ENCODE measurements around the gene ZFPM1. TPM values are rescaled to one million over a fixed set of nuclear protein-coding genes. Genes with fewer than 3 reads are reported as not detected.

The ZFPM1 gene
- total and polyA plus RNA-seq, 5 donors = 7.7 to 11.4 (median 8.2) TPM

- H3K9me3 ChIP-seq (ENCODE audit: control insufficient read depth, low read length) = no peaks in the 10 kb centered on the region
- intact Hi-C loops (cut with DNase I) = loop anchor here (2.0 to 10.0 kb wide), 4 partner anchors 84 to 458 kb away; no protein-coding TSS in a partner anchor
- ATAC-seq (peak in 1 of 2 donors; percentile 2), DNase-seq (no peak)
- H3K27ac ChIP-seq (ENCODE audit: low read length) = no peak overlapping the region
- no peaks in the 10 kb centered on the region for H3K27me3 ChIP-seq (ENCODE audit: control insufficient read depth, insufficient read depth)
- no peaks in the 10 kb centered on the region for H3K4me1 ChIP-seq (ENCODE audit: control insufficient read depth, insufficient read depth, low read length)
- H3K4me3 ChIP-seq (ENCODE audit: low read length) = no peak overlapping the region
- WGBS = 69% methylated on average over 9 of the region's 9 CpGs
Observed at GRCh38 chr16:88442383-88442726, 10.7 kb upstream of the ZFPM1 start.

- DNase-seq (peak; percentile 76 to 90 (median 90)), ATAC-seq (peak; percentile 78 to 83)
- Histone ChIP-seq H3K4me1 (ENCODE audit: control insufficient read depth, insufficient read depth, low read length) (no peaks in the 10 kb centered on the region), H3K4me3 (ENCODE audit: low read length) (no peak overlapping the region), H3K27ac (ENCODE audit: low read length) (no peak overlapping the region), H3K27me3 (ENCODE audit: control insufficient read depth, insufficient read depth) (no peaks in the 10 kb centered on the region), H3K9me3 (ENCODE audit: control insufficient read depth, low read length) (no peaks in the 10 kb centered on the region)
- intact Hi-C loops (cut with DNase I) = loop anchor here (2.0 to 10.0 kb wide), 4 partner anchors 84 to 458 kb away; no protein-coding TSS in a partner anchor
- WGBS = 27% methylated on average over 40 of the region's 40 CpGs
Observed at GRCh38 chr16:88442727-88443576, 10.1 kb upstream of the ZFPM1 start.

GRCh38 chr16:88444826-88445582 is 8.1 kb upstream of the ZFPM1 start:
- Histone ChIP-seq H3K4me3 (ENCODE audit: low read length) (no peak overlapping the region), H3K27ac (ENCODE audit: low read length) (no peak overlapping the region), H3K4me1 (ENCODE audit: control insufficient read depth, insufficient read depth, low read length) (no peaks in the 10 kb centered on the region), H3K27me3 (ENCODE audit: control insufficient read depth, insufficient read depth) (no peaks in the 10 kb centered on the region), H3K9me3 (ENCODE audit: control insufficient read depth, low read length) (no peaks in the 10 kb centered on the region)
- intact Hi-C loops (cut with DNase I) = loop anchor here in 3 of 4 donors (2.0 to 10.0 kb wide), 3 partner anchors 82 to 460 kb away; no protein-coding TSS in a partner anchor
- DNase-seq (no peak), ATAC-seq (no peak)
- 58% methylated on average over 32 of the region's 32 CpGs for whole genome bisulfite sequencing

GRCh38 chr16:88445583-88445960 is 7.5 kb upstream of the ZFPM1 start:
- Histone ChIP-seq H3K4me1 (ENCODE audit: control insufficient read depth, insufficient read depth, low read length) (no peaks in the 10 kb centered on the region), H3K27ac (ENCODE audit: low read length) (no peak overlapping the region), H3K4me3 (ENCODE audit: low read length) (no peak overlapping the region), H3K27me3 (ENCODE audit: control insufficient read depth, insufficient read depth) (no peaks in the 10 kb centered on the region), H3K9me3 (ENCODE audit: control insufficient read depth, low read length) (no peaks in the 10 kb centered on the region)
- DNase-seq (no peak), ATAC-seq (no peak)
- WGBS = 65% methylated on average over 25 of the region's 25 CpGs
- intact Hi-C loops (cut with DNase I) = loop anchor here in 2 of 4 donors (2.0 to 10.0 kb wide), 2 partner anchors 115 to 461 kb away; no protein-coding TSS in a partner anchor

DNA sequence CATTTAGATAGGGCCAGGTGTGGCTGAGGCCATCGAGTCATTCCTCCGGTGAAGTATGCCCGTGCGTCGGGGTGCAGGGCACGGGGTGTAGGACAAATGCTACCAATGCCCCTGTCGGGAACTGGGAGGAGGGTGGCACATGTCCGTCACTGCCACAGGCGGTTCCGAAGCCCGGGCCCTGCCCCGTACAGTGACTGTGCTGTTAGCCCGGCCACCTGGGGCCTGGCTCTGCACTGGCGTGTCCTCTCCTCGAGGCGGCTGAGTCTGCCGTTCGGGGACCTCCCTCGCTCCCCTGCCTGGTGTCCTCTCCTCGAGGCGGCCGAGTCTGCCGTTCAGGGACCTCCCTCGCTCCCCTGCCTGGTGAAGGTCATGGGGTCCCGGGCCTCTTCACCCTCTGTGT is 7.0 kb upstream of the ZFPM1 start:
- 83% methylated on average over 25 of the region's 25 CpGs for WGBS
- no peak overlapping the region for H3K27ac ChIP-seq (ENCODE audit: low read length)
- intact Hi-C loops (cut with DNase I) = loop anchor here in 1 of 4 donors (10.0 kb wide), 1 partner anchor 461 kb away; no protein-coding TSS in a partner anchor
- H3K4me1 ChIP-seq (ENCODE audit: control insufficient read depth, insufficient read depth, low read length) = no peaks in the 10 kb centered on the region
- no peaks in the 10 kb centered on the region for H3K9me3 ChIP-seq (ENCODE audit: control insufficient read depth, low read length)
- H3K27me3 ChIP-seq (ENCODE audit: control insufficient read depth, insufficient read depth) = no peaks in the 10 kb centered on the region
- no peak overlapping the region for H3K4me3 ChIP-seq (ENCODE audit: low read length)
- ATAC-seq (no peak), DNase-seq (no peak)

- DNase-seq = no peak
- no peaks in the 10 kb centered on the region for H3K4me1 ChIP-seq (ENCODE audit: control insufficient read depth, insufficient read depth, low read length)
- intact Hi-C loops (cut with DNase I) = loop anchor here in 1 of 4 donors (10.0 kb wide), 1 partner anchor 462 kb away; no protein-coding TSS in a partner anchor
- H3K27me3 ChIP-seq (ENCODE audit: control insufficient read depth, insufficient read depth) = no peaks in the 10 kb centered on the region
- H3K9me3 ChIP-seq (ENCODE audit: control insufficient read depth, low read length) = no peaks in the 10 kb centered on the region
- H3K4me3 ChIP-seq (ENCODE audit: low read length) = no peak overlapping the region
- no peak for ATAC-seq
- 90% methylated on average over 26 of the region's 26 CpGs for WGBS
- H3K27ac ChIP-seq (ENCODE audit: low read length) = no peak overlapping the region
Observed at GRCh38 chr16:88446736-88447135, 6.3 kb upstream of the ZFPM1 start.

DNA sequence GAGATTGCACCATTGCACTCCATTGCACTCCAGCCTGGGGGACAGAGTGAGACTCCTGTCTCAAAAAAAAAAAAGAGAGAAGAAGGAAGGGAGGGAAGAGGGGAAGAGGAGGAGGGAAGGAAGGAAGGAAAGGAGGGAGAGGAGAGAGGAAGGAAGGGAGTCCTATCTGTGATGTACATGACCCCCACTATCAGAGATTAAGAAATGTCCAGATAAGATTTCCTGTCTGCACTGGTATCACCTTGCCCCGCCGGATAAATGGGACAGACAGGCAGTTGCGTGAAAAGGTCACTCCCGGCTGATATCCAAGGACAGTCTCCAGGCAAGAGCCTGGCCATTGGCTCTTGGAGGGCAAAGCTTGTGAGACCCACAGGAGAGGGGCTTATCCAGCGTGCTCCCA is 5.2 kb upstream of the ZFPM1 start:
- no peaks in the 10 kb centered on the region for H3K9me3 ChIP-seq (ENCODE audit: control insufficient read depth, low read length)
- H3K27me3 ChIP-seq (ENCODE audit: control insufficient read depth, insufficient read depth) = no peaks in the 10 kb centered on the region
- H3K27ac ChIP-seq (ENCODE audit: low read length) = no peak overlapping the region
- no peak overlapping the region for H3K4me3 ChIP-seq (ENCODE audit: low read length)
- no peak for ATAC-seq
- intact Hi-C loops (cut with DNase I) = loop anchor here in 1 of 4 donors (10.0 kb wide), 1 partner anchor 463 kb away; no protein-coding TSS in a partner anchor
- 36% methylated on average over 5 of the region's 5 CpGs for WGBS
- no peak for DNase-seq
- no peaks in the 10 kb centered on the region for H3K4me1 ChIP-seq (ENCODE audit: control insufficient read depth, insufficient read depth, low read length)

DNA sequence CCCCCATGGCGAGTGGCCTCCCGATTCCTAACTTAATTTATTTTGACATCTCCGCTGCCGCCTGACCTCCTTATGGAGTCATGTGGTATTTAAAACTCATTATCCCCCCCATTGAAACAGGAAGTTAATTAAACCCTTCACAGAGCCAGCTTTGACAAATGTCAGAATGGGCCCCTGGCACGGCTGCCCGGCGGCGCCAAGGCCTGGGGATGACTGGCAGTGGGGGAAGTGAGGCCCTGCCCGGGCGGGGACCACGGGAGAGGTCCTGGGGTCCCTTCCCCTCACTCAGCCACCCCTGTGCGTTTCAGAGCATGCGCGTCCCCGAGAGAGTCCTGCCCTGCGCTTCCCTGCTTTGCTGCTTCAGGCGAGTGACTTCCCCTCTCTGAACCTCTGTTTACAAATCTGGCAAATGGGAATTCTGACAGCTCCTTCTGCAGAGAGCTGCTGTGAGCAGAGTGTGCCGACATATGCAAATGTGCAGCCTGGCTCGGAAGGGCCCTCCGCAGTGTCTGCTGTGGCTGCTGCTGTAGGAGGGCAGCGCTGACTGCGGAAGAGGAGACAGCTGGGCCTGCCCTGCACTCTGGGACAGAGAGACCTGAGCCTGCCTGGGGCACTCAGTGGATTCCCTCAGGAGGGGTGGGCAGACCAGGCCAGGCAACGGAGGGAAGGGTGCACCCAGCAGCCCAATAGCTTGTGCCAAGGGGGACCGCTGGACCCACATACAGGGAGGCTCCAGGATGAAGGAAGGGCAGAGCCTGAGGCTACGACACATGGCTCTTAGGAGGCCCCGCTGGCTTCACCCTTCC is 4.4 kb upstream of the ZFPM1 start:
- no peak overlapping the region for H3K27ac ChIP-seq (ENCODE audit: low read length)
- DNase-seq (no peak), ATAC-seq (no peak)
- H3K9me3 ChIP-seq (ENCODE audit: control insufficient read depth, low read length) = no peaks in the 10 kb centered on the region
- intact Hi-C loops (cut with DNase I) = loop anchor here in 1 of 4 donors (10.0 kb wide), 1 partner anchor 464 kb away; no protein-coding TSS in a partner anchor
- H3K4me1 ChIP-seq (ENCODE audit: control insufficient read depth, insufficient read depth, low read length) = no peaks in the 10 kb centered on the region
- WGBS = 57% methylated on average over 26 of the region's 26 CpGs
- no peaks in the 10 kb centered on the region for H3K27me3 ChIP-seq (ENCODE audit: control insufficient read depth, insufficient read depth)
- H3K4me3 ChIP-seq (ENCODE audit: low read length) = no peak overlapping the region

DNA sequence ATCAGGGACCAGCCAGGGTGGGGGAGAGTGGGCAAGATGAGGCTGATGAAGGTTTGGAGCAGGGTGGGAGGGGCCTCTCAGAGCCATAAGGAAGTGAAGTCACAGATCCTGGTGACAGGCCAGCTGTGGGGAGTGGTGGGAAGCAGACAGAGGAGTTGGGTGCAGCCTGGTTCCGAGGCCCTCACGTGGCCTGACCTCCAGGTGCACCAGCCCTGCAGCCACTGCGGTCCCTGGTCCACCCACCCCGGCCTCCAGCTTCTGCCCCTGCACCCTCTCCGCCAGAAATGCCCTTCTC is 3.9 kb upstream of the ZFPM1 start:
- Histone ChIP-seq H3K27ac (ENCODE audit: low read length) (no peak overlapping the region), H3K4me1 (ENCODE audit: control insufficient read depth, insufficient read depth, low read length) (peaks cover 3% of the 10 kb centered on the region), H3K9me3 (ENCODE audit: control insufficient read depth, low read length) (no peaks in the 10 kb centered on the region), H3K27me3 (ENCODE audit: control insufficient read depth, insufficient read depth) (no peaks in the 10 kb centered on the region), H3K4me3 (ENCODE audit: low read length) (no peak overlapping the region)
- WGBS = 65% methylated on average over 5 of the region's 5 CpGs
- DNase-seq (no peak), ATAC-seq (no peak)
- intact Hi-C loops (cut with DNase I) = loop anchor here in 1 of 4 donors (10.0 kb wide), 1 partner anchor 464 kb away; no protein-coding TSS in a partner anchor

DNA sequence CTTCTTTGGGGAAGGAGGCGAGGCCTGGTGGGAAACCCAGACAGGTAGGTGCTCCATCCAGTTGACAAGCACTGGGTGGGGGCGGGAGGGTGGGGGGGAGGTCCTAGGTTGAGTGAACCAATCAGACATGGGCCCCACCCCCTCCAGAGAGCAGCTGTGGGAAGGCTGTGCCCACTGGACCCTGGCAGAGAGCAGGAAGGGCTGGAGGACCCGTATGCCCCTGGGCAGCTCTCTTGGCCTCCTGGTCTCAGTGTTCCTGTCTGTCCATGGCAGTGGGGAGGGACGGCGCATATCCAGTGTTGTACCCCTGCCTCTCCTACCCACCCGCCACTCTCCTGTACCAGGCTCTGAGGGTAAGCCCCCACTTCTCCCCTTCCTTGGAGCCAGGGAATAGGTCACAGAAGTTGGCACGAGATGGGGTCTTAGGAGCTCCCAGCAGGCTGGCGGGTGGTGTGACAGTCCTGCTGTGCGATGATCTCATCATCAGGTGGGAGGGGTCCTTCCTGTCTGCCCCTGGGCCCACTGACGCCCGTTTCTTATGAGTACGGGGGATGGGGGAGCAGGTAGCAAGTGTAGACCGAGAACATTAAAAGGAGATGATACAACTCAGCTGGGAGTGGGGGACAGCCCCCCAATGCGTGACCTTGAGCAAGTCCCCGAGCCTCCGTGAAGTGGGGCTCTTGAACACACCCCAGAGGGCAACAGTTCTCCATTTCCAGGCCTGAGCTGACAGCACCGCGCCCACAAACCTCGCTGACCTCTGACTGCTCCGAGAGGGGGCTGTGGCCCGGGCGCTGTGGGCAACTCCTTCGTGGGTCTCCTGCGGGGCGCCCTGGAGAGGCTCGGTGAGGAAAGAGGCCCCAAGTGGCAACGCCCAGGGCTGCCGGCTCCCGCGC is 1.2 kb upstream of the ZFPM1 start:
- H3K27ac ChIP-seq (ENCODE audit: low read length) = no peak overlapping the region
- intact Hi-C loops (cut with DNase I) = no loop called here
- WGBS = 51% methylated on average over 30 of the region's 30 CpGs
- DNase-seq (no peak), ATAC-seq (peak in 1 of 2 donors; percentile 1)
- H3K9me3 ChIP-seq (ENCODE audit: control insufficient read depth, low read length) = no peaks in the 10 kb centered on the region
- H3K4me3 ChIP-seq (ENCODE audit: low read length) = no peak overlapping the region
- H3K4me1 ChIP-seq (ENCODE audit: control insufficient read depth, insufficient read depth, low read length) = peaks cover 4% of the 10 kb centered on the region
- H3K27me3 ChIP-seq (ENCODE audit: control insufficient read depth, insufficient read depth) = no peaks in the 10 kb centered on the region

All from right cardiac atrium (tissue), 5 donors.